Smooth muscle cell of the brain vasculature (primary cell): ENCODE data around the gene CEP112.

Source experiments
- DNase-seq: peaks from one replicate; pipeline ENCODE4 v3.0.0-alpha.2; 2012; ENCODE audit warnings: low read depth, low spot score

The CEP112 gene

DNA sequence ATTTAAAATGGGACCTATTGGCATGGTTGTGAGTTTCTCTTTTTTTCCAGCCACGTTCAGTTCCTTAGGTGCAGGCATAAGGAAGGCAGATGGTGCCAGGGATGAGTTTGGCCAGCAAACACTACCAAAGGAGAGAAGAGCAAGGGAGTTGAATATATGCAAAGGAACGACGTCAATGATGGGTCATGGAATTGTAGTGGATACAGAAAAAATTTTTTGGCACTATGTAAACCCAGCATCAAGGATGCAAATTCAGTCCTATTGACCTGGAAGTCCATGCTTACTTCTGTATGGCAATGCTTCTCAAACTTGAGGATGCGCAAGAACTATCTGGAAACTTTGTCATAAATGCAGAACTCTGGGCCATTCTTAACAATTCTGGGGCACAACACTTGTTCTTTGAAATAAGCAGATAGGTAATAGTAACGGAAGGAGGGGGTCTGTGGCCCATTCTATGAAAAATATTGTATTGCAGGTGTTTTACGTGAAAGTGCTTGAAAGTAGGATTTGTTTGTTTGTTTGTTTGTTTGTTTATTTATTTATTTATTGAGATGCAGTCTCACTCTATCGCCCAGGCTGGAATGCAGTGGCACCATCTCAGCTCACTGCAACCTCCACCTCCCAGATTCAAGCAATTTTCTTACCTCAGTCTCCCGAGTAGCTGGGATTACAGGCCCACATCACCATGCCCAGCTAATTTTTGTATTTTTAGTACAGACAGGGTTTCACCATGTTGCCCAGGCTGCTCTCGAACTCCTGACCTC is 19.3 kb upstream of the CEP112 start:
- DNase-seq = no peak

- DNase-seq = no peak
These were observed 18.3 kb upstream of the CEP112 start for GRCh38 chr17:66210208-66210574.

GRCh38 chr17:66207936-66208335 is 16.0 kb upstream of the CEP112 start:
- DNase-seq = no peak

- DNase-seq = no peak
These were observed 11.5 kb upstream of the CEP112 start for GRCh38 chr17:66203274-66204015.

- peak; percentile 24 for DNase-seq
These were observed 8.8 kb upstream of the CEP112 start for GRCh38 chr17:66200685-66201092.

DNA sequence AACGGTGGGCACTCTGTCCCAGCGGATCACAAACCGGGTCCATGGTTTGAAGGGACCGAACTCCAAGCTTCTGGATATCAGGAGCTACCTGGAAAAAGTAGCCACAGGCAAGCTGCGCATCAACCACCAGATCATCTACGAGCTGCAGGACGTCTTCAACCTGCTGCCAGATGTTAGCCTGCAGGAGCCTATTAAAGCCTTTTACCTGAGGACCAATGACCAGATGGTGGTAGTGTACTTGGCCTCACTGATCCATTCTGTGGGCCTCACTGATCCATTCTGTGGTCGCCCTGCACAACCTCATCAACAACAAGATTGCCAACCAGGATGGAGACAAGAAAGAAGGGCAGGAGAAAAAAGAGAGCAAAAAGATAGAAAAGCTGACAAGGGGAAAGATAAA is 6.3 kb upstream of the CEP112 start:
- no peak for DNase-seq

DNA sequence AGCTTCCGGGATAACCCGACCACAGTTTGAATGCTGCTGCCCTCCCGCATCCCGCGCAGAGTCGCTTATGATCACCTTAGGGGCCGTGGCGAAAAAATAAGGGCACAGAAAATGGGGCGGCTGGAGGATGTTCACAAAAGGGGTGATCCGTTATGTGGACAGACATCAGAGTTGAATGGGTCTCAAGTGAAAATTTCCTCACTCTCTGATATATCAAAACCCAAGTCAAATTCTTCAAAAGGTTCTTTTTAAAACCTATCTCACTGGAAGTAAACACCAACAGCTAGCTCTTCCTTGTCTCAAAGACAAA is 400 bp upstream of the CEP112 start:
- no peak for DNase-seq

DNA sequence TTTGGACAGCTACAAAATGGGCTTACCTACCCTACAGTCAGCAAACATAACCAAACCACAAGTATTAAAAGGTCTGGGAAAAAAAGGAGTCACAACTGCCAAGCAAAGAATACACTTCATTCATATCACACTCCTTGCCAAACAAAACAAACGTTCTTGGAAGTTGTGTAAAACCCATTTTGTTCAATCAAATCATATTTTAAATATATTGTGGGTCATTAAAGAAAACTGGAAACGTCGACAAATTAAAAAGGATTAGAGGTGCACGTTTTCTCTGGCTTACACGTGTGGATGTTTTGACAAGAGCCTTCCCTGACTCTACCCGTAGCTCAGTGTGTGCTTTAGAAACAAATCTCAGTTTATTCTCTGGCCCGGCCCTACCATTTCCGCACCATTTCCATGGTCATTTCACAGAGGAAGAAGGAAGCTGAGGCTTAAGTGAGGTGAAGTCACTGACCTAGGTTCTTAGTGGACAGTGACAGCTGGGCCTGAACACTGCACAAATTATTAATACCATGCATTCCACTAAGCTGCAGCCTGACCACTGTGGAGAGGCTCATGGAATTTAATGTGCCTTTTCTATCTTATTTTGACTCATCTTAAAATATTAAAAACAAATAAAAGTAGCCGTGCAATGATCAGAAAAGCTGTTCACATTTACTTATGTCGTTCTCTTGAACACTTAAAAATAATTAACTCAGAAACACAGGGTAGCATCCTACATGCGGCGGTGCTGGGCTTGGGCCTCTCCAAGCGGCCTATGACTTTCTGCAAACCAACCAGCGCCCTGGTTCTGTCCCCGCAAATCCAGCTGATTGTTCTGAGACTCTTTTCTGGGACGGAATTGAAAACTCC is 968 bp downstream of the CEP112 start:
- DNase-seq = no peak

GRCh38 chr17:66187718-66188117 is 4.2 kb downstream of the CEP112 start:
- DNase-seq = no peak

GRCh38 chr17:66185862-66186261 is 6.1 kb downstream of the CEP112 start:
- DNase-seq = no peak

GRCh38 chr17:66184392-66184791 is 7.5 kb downstream of the CEP112 start:
- no peak for DNase-seq

DNA sequence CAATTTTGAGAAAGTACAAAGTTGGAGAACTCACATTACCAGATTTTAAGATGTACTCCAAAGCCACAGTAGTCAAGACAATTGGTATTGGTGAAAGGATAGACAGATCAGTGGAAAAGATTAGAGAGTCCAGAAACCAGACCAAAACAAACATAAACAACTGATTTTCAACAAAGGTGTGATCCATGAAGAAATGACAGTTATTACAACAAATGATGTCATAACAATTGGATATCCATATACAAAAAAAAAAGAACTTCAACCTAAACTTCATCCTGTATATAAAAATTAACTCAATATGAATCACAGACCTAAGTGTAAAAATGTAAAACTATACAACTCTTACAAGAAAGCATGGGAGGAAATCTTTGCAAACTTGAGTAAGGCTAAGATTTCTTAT is 8.4 kb downstream of the CEP112 start:
- no peak for DNase-seq

DNA sequence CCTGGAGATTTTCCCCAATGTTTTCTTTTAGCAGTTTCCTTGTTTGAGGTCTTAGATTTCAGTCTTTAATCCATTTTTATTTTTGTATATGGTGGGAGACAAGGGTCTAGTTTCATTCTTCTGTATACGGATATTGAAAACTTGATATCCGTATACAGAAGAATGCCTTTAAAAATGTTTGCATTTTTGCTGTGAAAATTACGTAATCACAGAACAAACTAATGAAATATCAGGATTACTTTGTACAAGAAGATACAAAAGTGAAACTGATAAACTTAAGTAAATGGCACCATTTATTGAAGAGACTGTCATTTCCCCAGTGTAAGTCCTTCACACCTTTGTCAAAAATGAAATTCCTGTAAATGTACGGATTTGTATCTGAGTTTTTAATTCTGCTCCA is 13.3 kb downstream of the CEP112 start:
- no peak for DNase-seq

DNA sequence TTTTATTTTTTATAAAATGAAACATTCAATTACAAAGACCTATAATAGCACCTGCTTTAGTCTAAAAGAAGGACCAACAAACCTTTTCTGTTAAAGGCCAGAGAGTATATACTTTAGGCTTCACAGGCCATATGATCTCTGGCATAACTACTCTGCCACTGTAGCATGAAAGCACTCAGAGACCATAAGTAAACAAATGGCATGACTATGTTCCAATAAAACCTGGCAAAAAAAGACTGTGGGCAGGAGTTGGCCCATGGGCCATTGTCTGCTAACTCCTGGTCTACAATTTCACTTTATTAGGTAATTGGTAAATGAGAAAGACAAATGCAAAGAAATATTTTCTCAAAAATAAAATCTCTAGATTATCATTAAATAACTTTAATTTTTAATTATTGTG is 14.9 kb downstream of the CEP112 start:
- no peak for DNase-seq

DNA sequence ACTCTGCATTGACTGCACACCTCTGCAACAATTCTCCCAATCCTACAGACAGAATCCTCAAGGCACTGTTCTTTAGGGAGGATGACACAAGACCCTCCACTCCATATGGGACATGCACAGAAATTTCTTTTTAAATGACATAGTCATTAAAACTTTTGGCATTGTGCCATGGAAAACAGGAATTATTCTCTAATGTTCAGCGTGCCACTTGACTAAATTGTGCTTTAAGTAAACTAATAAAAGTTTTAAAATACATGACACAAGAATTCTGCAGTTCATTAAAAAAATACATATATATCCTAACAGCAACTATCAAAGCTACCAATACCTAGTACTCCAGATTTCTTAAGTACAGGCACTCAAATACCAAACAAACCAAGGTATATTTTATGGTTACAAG is 16.0 kb downstream of the CEP112 start:
- no peak for DNase-seq

DNA sequence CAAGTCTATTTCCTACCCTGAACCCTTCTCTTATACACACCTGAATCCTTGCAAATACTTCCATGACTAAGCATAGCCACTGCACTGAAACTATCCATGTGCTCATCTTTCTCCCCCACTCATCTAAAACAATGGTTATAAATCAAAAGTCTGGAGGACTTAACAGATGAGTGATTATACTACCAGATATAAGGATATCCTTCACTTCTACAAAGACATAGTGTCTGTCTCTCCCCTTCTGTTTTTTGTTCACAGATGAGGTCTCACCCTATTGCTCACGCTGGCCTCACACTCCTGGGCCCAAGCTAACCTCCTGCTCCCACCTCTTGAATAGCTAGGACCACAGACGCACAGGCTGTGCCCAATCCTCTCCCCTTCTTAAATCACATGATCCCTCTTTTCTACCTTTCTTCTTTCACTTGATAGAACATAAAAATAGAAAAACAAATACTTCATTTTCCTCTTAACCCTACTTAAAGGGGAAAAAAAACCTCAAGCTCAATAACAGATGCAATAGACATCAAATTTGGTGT is 19.2 kb downstream of the CEP112 start:
- no peak for DNase-seq

DNA sequence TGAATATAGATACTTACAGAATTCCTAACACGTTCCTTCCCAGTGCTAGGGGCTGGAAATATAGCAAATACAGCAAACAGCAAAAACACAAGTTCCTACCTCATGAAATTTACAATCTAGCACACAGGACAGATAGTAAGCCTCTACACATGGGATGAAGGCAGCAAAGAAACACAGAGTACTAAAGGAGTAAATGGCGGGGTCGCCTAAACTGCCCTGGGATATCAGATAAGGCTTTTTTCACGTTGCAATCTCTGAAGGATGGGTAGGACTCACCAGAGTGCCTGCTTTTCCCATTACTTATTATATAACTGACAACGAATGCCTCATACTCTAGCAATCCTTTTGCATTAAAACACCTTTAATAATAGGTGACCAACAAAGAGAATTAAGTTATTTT is 19.8 kb downstream of the CEP112 start:
- DNase-seq = no peak

DNA sequence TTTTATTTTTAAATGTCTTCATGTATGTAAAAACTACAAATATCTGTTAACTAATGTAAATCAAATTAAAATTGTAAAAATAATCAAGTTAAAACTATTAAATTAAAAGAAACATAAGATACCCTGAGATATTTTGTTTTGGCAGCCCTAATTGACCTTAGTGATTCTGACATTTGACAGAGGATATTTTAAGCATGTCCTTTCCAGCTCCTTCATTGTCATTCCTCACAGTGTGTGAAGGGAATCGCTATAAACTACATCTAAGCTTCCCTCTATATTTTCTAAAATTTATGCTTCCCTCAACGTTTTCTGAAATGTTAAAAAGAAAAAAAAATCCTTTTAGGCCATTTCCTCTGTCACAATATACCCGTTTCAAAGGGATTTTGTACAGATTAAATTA is 20.2 kb downstream of the CEP112 start:
- no peak for DNase-seq

GRCh38 chr17:66171172-66171571 is 20.8 kb downstream of the CEP112 start:
- no peak for DNase-seq

- DNase-seq = no peak
These were observed 22.1 kb downstream of the CEP112 start for GRCh38 chr17:66169839-66170238.

- DNase-seq = no peak
These were observed 24.6 kb downstream of the CEP112 start for GRCh38 chr17:66167189-66167815.
